HEK293 (cell line): ENCODE results near the gene COQ4.
A peak's percentile ranks its signal among the peaks of the same experiment; 100 is the strongest.
"Not testable (repeated sequence)": the region's sequence is repeated elsewhere in the genome, so short reads cannot be mapped to it uniquely, and the experiment has no call there.

Source experiments
- CTCF ChIA-PET: fragments of 350-600 bp; formaldehyde crosslinking; extraction: SDS; loops from one replicate; lab custom pipeline; 2021; ENCODE audit warnings: antibody characterized with exemption; lab: Yijun Ruan, JAX
- POLR2A ChIA-PET: fragments of 300-600 bp; formaldehyde crosslinking; extraction: SDS; loops from one replicate; lab custom pipeline; 2020; ENCODE audit warnings: antibody characterized with exemption, inconsistent platforms; lab: Yijun Ruan, JAX
- H3K27ac ChIP-seq: fragments of 200-500 bp; sonication (Bioruptor generic); 2 replicates; pipeline ENCODE4 v1.5.1; 2014; ENCODE audit warnings: low read depth, low read length, control low read depth, inconsistent platforms; ENCODE audit errors: extremely low read depth
- H3K36me3 ChIP-seq, 2 experiments: fragments of 200-500 bp in 1 of 2; sonication (Bioruptor generic) in 1 of 2; 1 replicate in 1 of 2; 2 replicates in 1 of 2; pipeline ENCODE4 v1.5.1; 2014 to 2017; ENCODE audit warnings: inconsistent platforms in 2 of 2, low read length in 2 of 2; ENCODE audit not compliant: control insufficient read depth in 2 of 2, insufficient read depth in 1 of 2
- H3K4me1 ChIP-seq: fragments of 200-500 bp; sonication (Bioruptor generic); 2 replicates; pipeline ENCODE4 v1.5.1; 2014; ENCODE audit warnings: mild to moderate bottlenecking, low read length, inconsistent platforms; ENCODE audit not compliant: control insufficient read depth, insufficient read depth
- H3K4me3 ChIP-seq: 2 replicates; pipeline ENCODE4 v1.5.1; 2011; ENCODE audit warnings: low read depth, mild to moderate bottlenecking, control low read depth, low read length, moderate library complexity
- H3K9me3 ChIP-seq: fragments of 200-500 bp; sonication (Bioruptor generic); 2 replicates; pipeline ENCODE4 v1.5.1; 2014; ENCODE audit warnings: low read depth, low read length, inconsistent platforms; ENCODE audit not compliant: control insufficient read depth, insufficient read depth
- EGR2 ChIP-seq: fragments of 450-650 bp; formaldehyde crosslinking; IDR thresholded peaks from 2 replicates; pipeline ENCODE4 v1.5.1; 2016; ENCODE audit warnings: low read depth, missing biosample characterization, missing genetic modification characterization
- IKZF3 ChIP-seq: fragments of 450-650 bp; IDR thresholded peaks from 2 replicates; pipeline ENCODE4 v1.5.0; 2018; ENCODE audit warnings: missing biosample characterization, mild to moderate bottlenecking, missing genetic modification characterization, moderate library complexity
- PRDM10 ChIP-seq: fragments of 450-650 bp; formaldehyde crosslinking; IDR thresholded peaks from 2 replicates; pipeline ENCODE4 v1.5.1; 2016; ENCODE audit warnings: missing biosample characterization, missing genetic modification characterization
- RBAK ChIP-seq: fragments of 450-650 bp; formaldehyde crosslinking; IDR thresholded peaks from 2 replicates; pipeline ENCODE4 v1.5.1; 2016; ENCODE audit warnings: missing biosample characterization, missing genetic modification characterization
- SP2 ChIP-seq: fragments of 450-650 bp; formaldehyde crosslinking; IDR thresholded peaks from 2 replicates; pipeline ENCODE4 v1.5.1; 2016; ENCODE audit warnings: missing biosample characterization, missing genetic modification characterization
- ZFP69B ChIP-seq: fragments of 450-650 bp; formaldehyde crosslinking; IDR thresholded peaks from 2 replicates; pipeline ENCODE4 v1.5.1; 2016; ENCODE audit warnings: missing biosample characterization, missing genetic modification characterization
- ZNF341 ChIP-seq: fragments of 450-650 bp; formaldehyde crosslinking; IDR thresholded peaks from 2 replicates; pipeline ENCODE4; 2016; ENCODE audit warnings: low read depth, missing biosample characterization, missing genetic modification characterization
- ZNF391 ChIP-seq: fragments of 450-650 bp; formaldehyde crosslinking; IDR thresholded peaks from 2 replicates; pipeline ENCODE4 v1.5.1; 2016; ENCODE audit warnings: low read depth, missing biosample characterization, missing genetic modification characterization, borderline replicate concordance
- TF ChIP-seq, protein P1 (sequence below): fragments of 450-650 bp; formaldehyde crosslinking; conservative IDR thresholded peaks from 2 replicates; pipeline ENCODE4 v1.5.1; 2016; ENCODE audit warnings: low read depth, missing biosample characterization, missing genetic modification characterization

Gene COQ4

DNA sequence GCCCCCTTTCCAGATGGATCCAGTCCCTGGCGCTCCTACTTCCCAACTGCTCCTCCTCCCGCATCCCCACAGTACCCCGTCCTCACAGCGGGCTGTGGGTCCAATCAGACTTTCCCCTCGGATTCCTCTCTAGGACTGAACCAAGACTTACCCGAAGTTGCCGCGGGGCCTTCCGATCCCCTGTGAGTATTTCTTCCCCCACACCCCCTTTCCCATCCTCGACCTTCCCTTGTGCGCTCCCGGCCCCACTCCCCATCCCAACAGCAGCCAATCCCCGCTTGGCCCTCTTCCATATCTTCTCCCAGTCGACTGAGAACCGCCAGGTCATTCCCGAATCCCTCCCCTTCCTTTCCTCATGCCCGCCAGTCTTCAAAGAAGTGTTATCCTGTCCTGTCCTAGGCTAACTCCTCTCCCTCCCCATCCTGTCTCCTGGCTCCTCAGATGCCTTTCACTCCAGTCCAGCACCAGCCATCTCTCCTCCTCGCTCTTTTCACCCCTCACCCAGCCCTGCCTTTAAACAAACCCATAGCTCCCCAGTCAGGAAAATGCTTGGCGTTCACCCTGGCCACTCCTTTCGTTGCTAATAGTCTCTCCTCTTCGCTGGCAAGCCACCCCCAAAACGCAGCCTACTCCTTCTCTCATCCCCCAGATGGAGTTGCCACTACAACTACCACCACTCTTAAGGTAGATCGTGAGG is 45.9 kb upstream of the COQ4 start (continued):
- TF ChIP-seq PRDM10 (tag by site-specific recombination) (peak; percentile 98), SP2 (tag by site-specific recombination) (peak; percentile 64), IKZF3 (tag by site-specific recombination) (peak; percentile 32; the same call in 1 of the 2 replicates), ZNF341 (peak; percentile 97), ZFP69B (peak; percentile 51; the same call in 1 of the 2 replicates), RBAK (no peak), ZNF391 (tag by site-specific recombination) (no peak; the same call in 1 of the 2 replicates)

DNA sequence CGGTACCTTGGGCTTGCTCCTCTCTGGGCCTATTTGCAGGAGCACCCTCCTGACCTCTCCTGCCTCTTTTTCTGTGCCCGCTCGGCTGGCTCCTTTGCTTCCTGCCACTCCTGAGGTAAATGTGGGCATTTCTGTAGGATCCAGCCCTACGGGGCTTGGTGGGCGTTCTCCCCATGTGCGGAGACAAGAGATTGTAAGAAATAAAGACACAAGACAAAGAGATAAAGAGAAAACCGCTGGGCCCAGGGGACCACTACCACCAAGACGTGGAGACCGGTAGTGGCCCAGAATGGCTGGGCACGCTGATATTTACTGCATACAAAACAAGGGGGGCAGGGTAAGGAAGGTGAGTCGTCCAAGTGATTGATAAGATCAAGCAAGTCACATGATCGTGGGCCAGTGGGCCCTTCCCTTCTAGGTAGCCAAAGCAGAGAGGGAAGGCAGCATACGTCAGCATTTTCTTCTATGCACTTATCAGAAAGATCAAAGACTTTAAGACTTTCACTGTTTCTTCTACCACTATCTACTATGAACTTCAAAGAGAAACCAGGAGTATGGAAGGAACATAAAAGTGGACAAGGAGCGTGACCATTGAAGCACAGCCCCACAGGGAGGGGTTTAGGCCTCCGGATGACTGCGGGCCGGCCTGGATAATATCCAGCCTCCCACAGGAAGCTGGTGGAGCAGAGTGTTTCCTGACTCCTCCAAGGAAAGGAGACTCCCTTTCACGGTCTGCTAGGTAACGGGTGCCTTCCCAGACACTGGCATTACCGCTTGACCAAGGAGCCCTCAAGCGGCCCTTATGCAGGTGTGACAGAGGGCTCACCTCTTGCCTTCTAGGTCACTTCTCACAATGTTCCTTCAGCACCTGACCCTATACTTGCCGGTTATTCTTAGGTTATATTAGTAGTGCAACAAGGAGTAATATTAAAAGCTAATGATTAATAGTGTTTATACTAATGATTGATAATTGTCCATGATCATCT is 43.3 kb upstream of the COQ4 start:
- H3K27ac ChIP-seq, H3K4me3 ChIP-seq, H3K36me3 ChIP-seq, H3K9me3 ChIP-seq, H3K4me1 ChIP-seq: not testable (repeated sequence)
- POLR2A ChIA-PET = interaction anchor here (0.6 kb wide), 2 partner anchors 285 to 452 kb away, joined by 3 to 4 read pairs; no protein-coding TSS in a partner anchor
- CTCF ChIA-PET = interaction anchor here (1.1 to 1.2 kb wide), 2 partner anchors 24 to 62 kb away, joined by 6 read pairs; no protein-coding TSS in a partner anchor

DNA sequence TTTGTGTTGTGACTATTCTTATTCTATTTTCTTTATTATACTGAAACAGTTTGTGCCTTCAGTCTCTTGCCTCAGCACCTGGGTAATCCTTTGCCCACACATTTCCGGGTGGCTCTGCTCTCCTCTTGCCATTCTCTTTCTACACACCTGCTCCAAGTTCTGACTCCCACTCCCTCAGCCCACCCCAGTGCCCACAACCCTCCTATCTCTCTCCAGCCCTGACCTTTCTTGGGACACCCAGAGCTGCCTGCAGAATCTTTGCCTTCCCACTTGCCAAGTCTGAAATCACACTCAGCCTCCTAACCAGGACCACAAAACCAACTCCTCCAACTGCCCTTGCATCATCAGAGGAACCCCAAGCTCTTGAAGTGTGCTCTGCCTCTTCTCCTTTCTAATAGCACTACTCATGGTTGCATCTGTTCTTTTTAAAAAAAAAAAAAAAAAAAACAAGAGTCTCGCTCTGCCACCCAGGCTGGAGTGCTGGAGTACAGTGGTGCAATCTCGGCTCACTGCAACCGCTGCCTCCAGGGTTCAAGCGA is 42.5 kb upstream of the COQ4 start:
- Histone ChIP-seq H3K4me1 (no peaks in the 10 kb centered on the region), H3K36me3 (peaks cover 0 to 6% of the 10 kb centered on the region in 2 experiments; a peak in 1 of 3 replicates), H3K9me3 (no peaks in the 10 kb centered on the region), H3K27ac (no peak overlapping the region), H3K4me3 (no peak overlapping the region)
- peak; percentile 55; the same call in 1 of the 2 replicates for TF ChIP-seq EGR2 (tag by site-specific recombination)
- TF ChIP-seq, protein P1, sequence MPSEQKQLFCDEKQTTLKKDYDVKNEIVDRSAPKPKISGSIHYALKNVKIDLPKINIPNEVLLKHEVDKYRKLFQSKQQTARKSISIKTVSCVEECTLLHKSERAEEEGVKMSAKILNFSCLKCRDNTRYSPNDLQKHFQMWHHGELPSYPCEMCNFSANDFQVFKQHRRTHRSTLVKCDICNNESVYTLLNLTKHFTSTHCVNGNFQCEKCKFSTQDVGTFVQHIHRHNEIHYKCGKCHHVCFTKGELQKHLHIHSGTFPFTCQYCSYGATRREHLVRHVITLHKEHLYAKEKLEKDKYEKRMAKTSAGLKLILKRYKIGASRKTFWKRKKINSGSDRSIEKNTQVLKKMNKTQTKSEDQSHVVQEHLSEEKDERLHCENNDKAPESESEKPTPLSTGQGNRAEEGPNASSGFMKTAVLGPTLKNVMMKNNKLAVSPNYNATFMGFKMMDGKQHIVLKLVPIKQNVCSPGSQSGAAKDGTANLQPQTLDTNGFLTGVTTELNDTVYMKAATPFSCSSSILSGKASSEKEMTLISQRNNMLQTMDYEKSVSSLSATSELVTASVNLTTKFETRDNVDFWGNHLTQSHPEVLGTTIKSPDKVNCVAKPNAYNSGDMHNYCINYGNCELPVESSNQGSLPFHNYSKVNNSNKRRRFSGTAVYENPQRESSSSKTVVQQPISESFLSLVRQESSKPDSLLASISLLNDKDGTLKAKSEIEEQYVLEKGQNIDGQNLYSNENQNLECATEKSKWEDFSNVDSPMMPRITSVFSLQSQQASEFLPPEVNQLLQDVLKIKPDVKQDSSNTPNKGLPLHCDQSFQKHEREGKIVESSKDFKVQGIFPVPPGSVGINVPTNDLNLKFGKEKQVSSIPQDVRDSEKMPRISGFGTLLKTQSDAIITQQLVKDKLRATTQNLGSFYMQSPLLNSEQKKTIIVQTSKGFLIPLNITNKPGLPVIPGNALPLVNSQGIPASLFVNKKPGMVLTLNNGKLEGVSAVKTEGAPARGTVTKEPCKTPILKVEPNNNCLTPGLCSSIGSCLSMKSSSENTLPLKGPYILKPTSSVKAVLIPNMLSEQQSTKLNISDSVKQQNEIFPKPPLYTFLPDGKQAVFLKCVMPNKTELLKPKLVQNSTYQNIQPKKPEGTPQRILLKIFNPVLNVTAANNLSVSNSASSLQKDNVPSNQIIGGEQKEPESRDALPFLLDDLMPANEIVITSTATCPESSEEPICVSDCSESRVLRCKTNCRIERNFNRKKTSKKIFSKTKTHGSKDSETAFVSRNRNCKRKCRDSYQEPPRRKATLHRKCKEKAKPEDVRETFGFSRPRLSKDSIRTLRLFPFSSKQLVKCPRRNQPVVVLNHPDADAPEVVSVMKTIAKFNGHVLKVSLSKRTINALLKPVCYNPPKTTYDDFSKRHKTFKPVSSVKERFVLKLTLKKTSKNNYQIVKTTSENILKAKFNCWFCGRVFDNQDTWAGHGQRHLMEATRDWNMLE (tag by site-specific recombination) = no peak
- CTCF ChIA-PET = interaction anchor here (0.6 to 1.2 kb wide), 3 partner anchors 25 to 76 kb away, joined by 3 to 6 read pairs (median 6); no protein-coding TSS in a partner anchor
- POLR2A ChIA-PET = interaction anchor here (0.6 kb wide), 3 partner anchors 12 to 451 kb away, joined by 3 to 6 read pairs (median 4); no protein-coding TSS in a partner anchor
